Natural killer cell (primary cell): ENCODE measurements around the gene KEAP1. TPM values are rescaled to one million over a fixed set of nuclear protein-coding genes. Genes with fewer than 3 reads are reported as not detected.
"Not testable (repeated sequence)": the region's sequence is repeated elsewhere in the genome, so short reads cannot be mapped to it uniquely, and the experiment has no call there.

ENCODE experiments used
- ATAC-seq, 3 donors: fragments of 150-1000 bp in 2 of 3; fragments of 200-7000 bp in 1 of 3; cut with Tn5 transposase; 1 replicate in 1 of 3; 2 replicates in 2 of 3; pipeline ENCODE4 v1.10.0; 2021; ENCODE audit warnings: mild to moderate bottlenecking in 2 of 3, moderate library complexity in 2 of 3
- DNase-seq, 2 donors: peaks; one replicate each; pipeline versions ENCODE4 v3.0.0 to v3.0.0-alpha.2; 2013 to 2021; ENCODE audit warnings: mixed read lengths in 1 of 2
- H3K27ac ChIP-seq: one replicate; pipeline ENCODE4 v1.5.1; 2013; ENCODE audit warnings: mild to moderate bottlenecking, low read length
- H3K27me3 ChIP-seq: one replicate; pipeline ENCODE4 v1.6.1; 2013; ENCODE audit warnings: low read length; ENCODE audit not compliant: control insufficient read depth, insufficient read depth
- H3K36me3 ChIP-seq: one replicate; pipeline ENCODE4 v1.6.1; 2013; ENCODE audit warnings: low read length; ENCODE audit not compliant: control insufficient read depth, insufficient read depth
- H3K4me1 ChIP-seq: one replicate; pipeline ENCODE4 v1.6.1; 2013; ENCODE audit warnings: low read length; ENCODE audit not compliant: control insufficient read depth, insufficient read depth
- H3K4me3 ChIP-seq: one replicate; pipeline ENCODE4 v1.5.1; 2013; ENCODE audit warnings: low read length
- H3K9me3 ChIP-seq: one replicate; pipeline ENCODE4 v1.6.1; 2013; ENCODE audit warnings: low read length; ENCODE audit not compliant: control insufficient read depth, insufficient read depth
- H3K27ac Mint-ChIP-seq, 2 donors: one replicate each; pipeline ENCODE4 v1.8.0; 2022; ENCODE audit warnings: mild to moderate bottlenecking in 2 of 2, mixed read lengths in 2 of 2, moderate library complexity in 1 of 2
- H3K27me3 Mint-ChIP-seq, 2 donors: one replicate each; pipeline ENCODE4 v1.8.0; 2022; ENCODE audit warnings: low read depth in 2 of 2, mixed read lengths in 2 of 2
- H3K36me3 Mint-ChIP-seq: one replicate; pipeline ENCODE4 v1.8.0; 2022; ENCODE audit warnings: mixed read lengths
- H3K4me1 Mint-ChIP-seq, 2 donors: one replicate each; pipeline ENCODE4 v1.8.0; 2022; ENCODE audit warnings: mixed read lengths in 2 of 2
- H3K4me3 Mint-ChIP-seq: one replicate; pipeline ENCODE4 v1.8.0; 2022; ENCODE audit warnings: mild to moderate bottlenecking, moderate library complexity, mixed read lengths
- H3K9me3 Mint-ChIP-seq, 2 donors: one replicate each; pipeline ENCODE4 v1.8.0; 2022; ENCODE audit warnings: mixed read lengths in 2 of 2
- CTCF ChIP-seq: fragments of 200-600 bp; IDR thresholded peaks from one replicate; pipeline ENCODE4 v1.8.0; 2022; ENCODE audit warnings: antibody characterized with exemption
- whole genome bisulfite sequencing: methylation state at CpG from one replicate; pipeline ENCODE4 v1.1.7; 2013; ENCODE audit warnings: missing lambda C conversion rate; ENCODE audit not compliant: insufficient coverage; 5-methylcytosine and 5-hydroxymethylcytosine counted together
- intact Hi-C: fragments of 100-400 bp; cut with micrococcal nuclease; formaldehyde crosslinking; loops from one replicate; pipeline ENCODE4 v1.14.2; 2022
- total RNA-seq, 4 donors: library from RNA; stranded (reverse); fragments of 120-200 nt in 1 of 4; gene quantifications; one replicate each; pipeline versions ENCODE4 v1.2.3 to v1.2.4, GENCODE V29; 2013 to 2022

Gene KEAP1
- total RNA-seq, 3 donors from 2014 or later (not counting 1 experiment from before 2014, with no cell fraction given): 28.1 to 39.4 (median 34.6) TPM

- peak overlapping the region; percentile 40 for H3K4me3 Mint-ChIP-seq
- no peaks in the 10 kb centered on the region for H3K27me3 ChIP-seq
- TF ChIP-seq CTCF: no peak
- peaks cover 10% of the 10 kb centered on the region for H3K36me3 ChIP-seq
- intact Hi-C loops: no loop called here
- H3K27ac Mint-ChIP-seq: peak overlapping the region; percentile 58 to 78
- H3K27me3 Mint-ChIP-seq: no peaks in the 10 kb centered on the region
- H3K27ac ChIP-seq: no peak overlapping the region
- H3K4me1 Mint-ChIP-seq: no peaks in the 10 kb centered on the region
- H3K9me3 Mint-ChIP-seq: no peaks in the 10 kb centered on the region
- WGBS: 8% methylated on average over 43 of the region's 45 CpGs
- H3K4me1 ChIP-seq: peaks cover 13% of the 10 kb centered on the region
- H3K9me3 ChIP-seq: no peaks in the 10 kb centered on the region
- peak; percentile 91 to 95 (median 92) for ATAC-seq
- peak; percentile 89 to 90 for DNase-seq
- no peaks in the 10 kb centered on the region for H3K36me3 Mint-ChIP-seq
- peak overlapping the region; percentile 25 for H3K4me3 ChIP-seq
Observed at GRCh38 chr19:10461047-10461949, 41.9 kb downstream of the KEAP1 start.

- Mint-ChIP-seq H3K9me3 (no peaks in the 10 kb centered on the region), H3K4me3 (no peak overlapping the region), H3K27ac (peak overlapping the region; percentile 58 to 78), H3K4me1 (no peaks in the 10 kb centered on the region), H3K27me3 (no peaks in the 10 kb centered on the region), H3K36me3 (no peaks in the 10 kb centered on the region)
- intact Hi-C loops: no loop called here
- Histone ChIP-seq H3K9me3 (no peaks in the 10 kb centered on the region), H3K36me3 (peaks cover 10% of the 10 kb centered on the region), H3K27me3 (no peaks in the 10 kb centered on the region), H3K4me1 (peaks cover 13% of the 10 kb centered on the region), H3K4me3 (no peak overlapping the region), H3K27ac (no peak overlapping the region)
- 47% methylated on average over 8 of the region's 8 CpGs for WGBS
- no peak for TF ChIP-seq CTCF
- ATAC-seq (no peak), DNase-seq (no peak)
Observed at GRCh38 chr19:10460714-10461046, 42.5 kb downstream of the KEAP1 start.

DNA sequence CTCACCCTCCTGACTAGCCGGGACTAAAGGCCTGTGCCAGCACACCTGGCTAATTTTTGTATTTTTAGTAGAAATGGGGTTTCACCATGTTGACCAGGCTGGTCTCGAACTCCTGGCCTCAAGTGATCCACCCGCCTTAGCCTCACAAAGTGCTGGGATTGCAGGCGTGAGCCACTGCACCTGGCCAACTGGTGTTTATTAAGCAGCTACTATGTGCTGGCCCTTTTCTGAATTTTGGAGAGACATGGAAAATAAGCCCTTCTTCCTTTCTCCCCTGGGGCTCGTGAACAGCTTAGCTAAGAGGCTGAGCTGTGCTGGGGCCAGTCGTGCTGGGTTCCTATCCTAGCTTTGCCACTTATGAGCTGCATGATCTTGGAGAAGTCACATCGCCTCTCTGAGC is 44.4 kb downstream of the KEAP1 start:
- H3K4me3 ChIP-seq, H3K27me3 ChIP-seq, H3K4me3 Mint-ChIP-seq, intact Hi-C loops, H3K36me3 ChIP-seq, H3K9me3 ChIP-seq, H3K4me1 Mint-ChIP-seq, ATAC-seq, H3K27ac Mint-ChIP-seq, H3K36me3 Mint-ChIP-seq, H3K27me3 Mint-ChIP-seq, H3K27ac ChIP-seq, H3K9me3 Mint-ChIP-seq, DNase-seq: not testable (repeated sequence)
- H3K4me1 ChIP-seq: peaks cover 13% of the 10 kb centered on the region
- 94% methylated on average over 7 of the region's 7 CpGs for WGBS

DNA sequence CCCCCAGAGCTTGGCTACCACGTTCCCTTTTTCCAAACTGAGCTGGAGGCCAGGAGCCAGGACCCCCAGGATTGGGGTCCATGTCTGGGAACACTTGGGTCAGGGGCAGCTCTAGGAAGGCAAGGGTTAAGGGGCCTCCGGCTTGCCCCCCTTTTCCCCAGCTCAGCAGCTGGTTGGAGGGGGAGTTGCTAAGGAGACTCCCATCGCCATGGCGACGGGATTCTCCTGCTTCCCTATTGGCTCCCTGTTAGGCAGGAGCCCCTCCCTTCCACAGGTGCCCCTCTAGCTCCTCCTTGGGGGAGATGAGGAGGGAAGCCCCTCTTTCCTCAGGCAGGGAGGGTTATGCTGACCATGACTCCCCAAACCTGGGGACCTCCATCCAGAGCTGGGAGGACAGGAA is 48.9 kb downstream of the KEAP1 start:
- Histone ChIP-seq H3K4me3 (no peak overlapping the region), H3K9me3 (no peaks in the 10 kb centered on the region), H3K27me3 (no peaks in the 10 kb centered on the region), H3K27ac (no peak overlapping the region), H3K4me1 (no peaks in the 10 kb centered on the region), H3K36me3 (peaks cover 18% of the 10 kb centered on the region)
- ATAC-seq (no peak), DNase-seq (no peak)
- intact Hi-C loops: no loop called here
- 49% methylated on average over 2 of the region's 5 CpGs for WGBS
- H3K27me3 Mint-ChIP-seq: no peaks in the 10 kb centered on the region
- H3K4me1 Mint-ChIP-seq: peaks cover 9% of the 10 kb centered on the region in 2 donors
- H3K9me3 Mint-ChIP-seq: no peaks in the 10 kb centered on the region
- H3K4me3 Mint-ChIP-seq: no peak overlapping the region
- H3K36me3 Mint-ChIP-seq: peaks cover 4% of the 10 kb centered on the region
- TF ChIP-seq CTCF: no peak
- no peak overlapping the region for H3K27ac Mint-ChIP-seq
